Measurements from ENCODE around the gene CCDC14. TPM values are rescaled to one million over a fixed set of nuclear protein-coding genes. Genes with fewer than 3 reads are reported as not detected.
"Not testable (repeated sequence)": the region's sequence is repeated elsewhere in the genome, so short reads cannot be mapped to it uniquely, and the experiment has no call there.

The CCDC14 gene
- total and polyA plus RNA-seq, 2 of the 4 experiments (the other 2 are of a cell fraction): 82.1 to 109 TPM

DNA sequence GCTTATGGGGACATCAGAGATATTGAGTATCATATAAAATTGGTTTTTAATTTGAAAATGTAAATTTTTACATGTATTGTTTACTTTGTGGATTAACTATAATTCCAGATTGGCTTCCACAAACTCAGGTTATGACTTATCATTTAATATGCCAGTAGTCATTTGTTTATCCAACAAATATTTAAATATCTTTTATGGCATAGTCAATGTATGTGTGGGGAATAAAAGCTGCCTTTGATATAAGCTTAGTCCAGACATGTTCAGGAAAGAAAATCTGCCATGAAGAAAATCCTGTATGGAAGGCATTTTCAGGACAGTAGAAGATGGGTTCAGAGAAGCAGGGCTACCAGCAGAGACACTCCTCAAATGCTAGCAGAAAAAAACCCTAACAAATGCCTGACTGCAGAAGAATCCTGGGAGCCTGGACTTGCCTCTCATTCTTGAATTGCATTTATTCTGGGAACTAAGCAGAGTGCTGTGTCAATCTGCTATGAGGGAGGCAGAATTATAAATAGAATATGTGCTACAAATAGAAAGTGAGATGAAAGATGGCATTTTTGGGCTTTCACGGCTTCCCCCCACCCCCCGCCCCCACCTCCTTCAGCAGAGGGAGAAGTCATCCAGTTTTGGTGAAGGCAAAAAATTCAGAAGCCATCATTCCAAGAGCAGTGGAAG lies 41.5 kb upstream of the CCDC14 start:
- H3K36me3 ChIP-seq (ENCODE audit: control insufficient read depth, insufficient read depth, low read length); POLR2A ChIA-PET (ENCODE audit: unreplicated experiment); H3K4ac ChIP-seq (ENCODE audit: low read depth, low read length); ATAC-seq (ENCODE audit: low read depth); H4K20me1 ChIP-seq (ENCODE audit: insufficient read depth, low read length); H3K79me1 ChIP-seq (ENCODE audit: low read depth in 1 of 2, low read length in 2 of 2); H3K14ac ChIP-seq (replicated peaks; ENCODE audit: low read depth, low read length); H2AFZ ChIP-seq (replicated peaks; ENCODE audit: low read length, poor library complexity); H4K5ac ChIP-seq (ENCODE audit: low read depth, low read length); H3K23ac ChIP-seq (ENCODE audit: low read depth, low read length); H3K9me3 ChIP-seq (ENCODE audit: control insufficient read depth, insufficient read depth, low read length); H3K4me3 ChIP-seq (ENCODE audit: insufficient read depth, low read depth, low read length); H4K91ac ChIP-seq (ENCODE audit: insufficient read depth, low read depth, low read length); dilution Hi-C loops (cut with HindIII; ENCODE audit: low sequenced_read_pairs, unreplicated experiment); H2AK9ac ChIP-seq (replicated peaks; ENCODE audit: low read depth, low read length, poor library complexity); H3K18ac ChIP-seq (ENCODE audit: low read depth, low read length); H2BK5ac ChIP-seq (ENCODE audit: low read depth, low read length, poor library complexity, severe bottlenecking); H3K56ac ChIP-seq (ENCODE audit: extremely low read depth, insufficient read depth, low read length); H3K27ac ChIP-seq (ENCODE audit: insufficient read depth, low read length); BruUV-seq (replicated peaks); in situ Hi-C loops (cut with MboI; ENCODE audit: low sequenced_read_pairs); H3K9ac ChIP-seq (ENCODE audit: low read depth, low read length); intact Hi-C loops (cut with micrococcal nuclease); H2BK15ac ChIP-seq (ENCODE audit: low read depth, low read length); H3K4me2 ChIP-seq (ENCODE audit: low read depth, low read length); H4K8ac ChIP-seq (ENCODE audit: low read depth in 2 of 2, low read length in 2 of 2); H2BK20ac ChIP-seq (ENCODE audit: low read depth, low read length); CTCF ChIA-PET; H2AK5ac ChIP-seq (ENCODE audit: low read depth, low read length); H3K4me1 ChIP-seq (ENCODE audit: control insufficient read depth, insufficient read depth, low read length); H2BK120ac ChIP-seq (ENCODE audit: low read depth, low read length); H3K9me1 ChIP-seq (ENCODE audit: insufficient read depth, low read length); DNase-seq: not testable (repeated sequence)
- no CpG with 5 or more reads among the region's 2 CpGs for WGBS, 2 experiments (ENCODE audit: extremely low coverage in 2 of 2, insufficient read length in 1 of 2)
- H3K27me3 ChIP-seq (ENCODE audit: control insufficient read depth, insufficient read depth, low read length): peaks cover 38% of the 10 kb centered on the region

DNA sequence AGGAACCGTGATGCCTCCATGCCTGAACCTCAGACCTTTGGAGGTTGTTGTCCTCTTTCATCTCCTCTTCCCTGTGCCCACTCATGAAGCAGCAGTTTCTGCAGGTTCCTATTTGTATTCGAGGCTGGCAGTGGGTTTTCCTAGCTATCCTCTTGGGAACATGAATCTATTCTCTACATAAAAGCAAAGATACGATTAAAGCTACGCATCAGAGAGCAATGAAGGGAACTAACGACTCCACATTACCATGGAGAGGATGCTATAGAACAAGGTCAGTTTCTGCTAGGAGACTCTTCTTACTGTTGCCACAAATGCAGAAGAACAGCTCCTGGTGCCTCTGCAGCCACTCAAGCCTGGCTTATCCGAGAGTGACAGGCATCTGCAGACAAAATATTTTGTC lies 40.3 kb upstream of the CCDC14 start:
- H2BK120ac ChIP-seq (ENCODE audit: low read depth, low read length); in situ Hi-C loops (cut with MboI; ENCODE audit: low sequenced_read_pairs); H3K18ac ChIP-seq (ENCODE audit: low read depth, low read length); DNase-seq; H4K8ac ChIP-seq (ENCODE audit: low read depth in 2 of 2, low read length in 2 of 2); H3K27ac ChIP-seq (ENCODE audit: insufficient read depth, low read length); H2BK5ac ChIP-seq (ENCODE audit: low read depth, low read length, poor library complexity, severe bottlenecking); H4K91ac ChIP-seq (ENCODE audit: insufficient read depth, low read depth, low read length); ATAC-seq (ENCODE audit: low read depth); H3K4me1 ChIP-seq (ENCODE audit: control insufficient read depth, insufficient read depth, low read length); H3K9me3 ChIP-seq (ENCODE audit: control insufficient read depth, insufficient read depth, low read length); H2AK5ac ChIP-seq (ENCODE audit: low read depth, low read length); H3K23ac ChIP-seq (ENCODE audit: low read depth, low read length); H4K20me1 ChIP-seq (ENCODE audit: insufficient read depth, low read length); dilution Hi-C loops (cut with HindIII; ENCODE audit: low sequenced_read_pairs, unreplicated experiment); H3K36me3 ChIP-seq (ENCODE audit: control insufficient read depth, insufficient read depth, low read length); intact Hi-C loops (cut with micrococcal nuclease); H3K4me3 ChIP-seq (ENCODE audit: insufficient read depth, low read depth, low read length); H2BK15ac ChIP-seq (ENCODE audit: low read depth, low read length); H3K9me1 ChIP-seq (ENCODE audit: insufficient read depth, low read length); POLR2A ChIA-PET (ENCODE audit: unreplicated experiment); H4K5ac ChIP-seq (ENCODE audit: low read depth, low read length); H2AK9ac ChIP-seq (replicated peaks; ENCODE audit: low read depth, low read length, poor library complexity); H3K79me1 ChIP-seq (ENCODE audit: low read depth in 1 of 2, low read length in 2 of 2); H3K4me2 ChIP-seq (ENCODE audit: low read depth, low read length); H2AFZ ChIP-seq (replicated peaks; ENCODE audit: low read length, poor library complexity); BruUV-seq (replicated peaks); H3K56ac ChIP-seq (ENCODE audit: extremely low read depth, insufficient read depth, low read length); CTCF ChIA-PET; H3K4ac ChIP-seq (ENCODE audit: low read depth, low read length); H2BK20ac ChIP-seq (ENCODE audit: low read depth, low read length); H3K9ac ChIP-seq (ENCODE audit: low read depth, low read length); H3K14ac ChIP-seq (replicated peaks; ENCODE audit: low read depth, low read length): not testable (repeated sequence)
- no CpG with 5 or more reads among the region's 6 CpGs for WGBS, 2 experiments (ENCODE audit: extremely low coverage in 2 of 2, insufficient read length in 1 of 2)
- H3K27me3 ChIP-seq (ENCODE audit: control insufficient read depth, insufficient read depth, low read length): peaks cover 41% of the 10 kb centered on the region
